Right lobe of liver (tissue), 4 donors: ENCODE data around the gene GDAP2.

Experiments used
- CTCF ChIP-seq, 4 donors: fragments of 200-600 bp in 3 of 4; fragments of 450-650 bp in 1 of 4; IDR thresholded peaks; one replicate each; pipeline versions ENCODE4 v1.5.1 to v1.8.0; 2016 to 2022; ENCODE audit warnings: antibody characterized with exemption in 4 of 4, mild to moderate bottlenecking in 2 of 4
- POLR2A ChIP-seq: fragments of 450-650 bp; IDR thresholded peaks from one replicate; pipeline ENCODE4 v1.6.1; 2017; ENCODE audit warnings: antibody characterized with exemption, mild to moderate bottlenecking
- donor health status: DM: no; HTN: no; CAD: no.
- donor health status: DM: no; HTN: no; CAD: no.
- donor health status: DM: no; HTN: yes; CAD: no.

GRCh38 chr1:117824616-117825015 is 104.8 kb downstream of the GDAP2 start:
- TF ChIP-seq CTCF (IDR thresholded peaks at IDR 0.05) (no peak), POLR2A (no peak)
